ENCODE results near the gene SLC13A3.

SLC13A3 gene

DNA sequence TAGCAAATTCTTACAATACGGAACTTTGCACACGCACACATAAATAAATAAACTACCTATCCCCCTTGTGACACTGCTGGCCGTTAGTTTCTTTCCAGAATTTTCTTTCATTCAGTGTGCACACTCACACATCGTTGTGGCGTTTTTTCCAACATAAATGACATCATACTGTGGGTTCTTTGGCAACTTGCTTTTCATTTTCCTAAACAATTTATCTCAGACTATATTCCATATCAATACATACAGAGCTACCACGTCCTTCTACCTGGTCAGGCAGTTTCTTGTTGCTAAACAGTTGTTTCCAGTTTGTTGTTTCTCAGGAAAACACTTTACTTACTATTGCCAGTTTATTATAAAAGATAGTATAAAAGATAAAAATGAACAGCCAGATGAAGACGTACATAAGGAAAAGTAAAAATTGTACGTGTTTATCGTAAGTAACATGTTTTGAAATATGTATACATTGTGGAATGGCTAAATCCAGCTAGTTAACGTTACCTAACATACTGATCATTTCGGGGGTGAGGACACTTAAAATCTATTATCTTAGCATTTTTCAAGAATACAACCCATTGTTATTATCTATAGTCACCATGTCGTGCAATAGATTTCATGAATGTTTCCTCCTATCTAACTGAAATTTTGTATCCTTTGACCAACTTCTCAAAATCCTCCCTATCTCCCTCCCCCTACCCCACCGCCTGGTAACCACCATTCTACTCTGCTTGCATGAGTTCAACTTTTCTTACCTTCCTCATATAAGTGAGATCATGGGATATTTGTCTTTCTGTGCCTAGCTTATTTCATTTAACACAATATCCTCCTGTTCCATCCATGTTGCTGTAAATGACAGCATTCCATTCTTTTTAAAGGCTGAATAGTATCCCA, 39.2 kb upstream of the SLC13A3 start:
- Histone ChIP-seq H3K27me3 (no peaks in the 10 kb centered on the region), H4K20me1 (peaks cover 36% of the 10 kb centered on the region), H3K4me1 (peaks cover 51% of the 10 kb centered on the region), H3K4me3 (peak overlapping the region; percentile 93; the same call in 1 of the 2 replicates), H3K9me3 (no peaks in the 10 kb centered on the region), H3K27ac (peak overlapping the region; percentile 94), H3K36me3 (peaks cover 21% of the 10 kb centered on the region), H3K9ac (no peak overlapping the region), H3K4me2 (peak overlapping the region; percentile 68)
- TF ChIP-seq Cebpa-rat (IDR thresholded peaks at IDR 0.05): no peak

GRCh38 chr20:46689754-46690085, 38.5 kb upstream of the SLC13A3 start:
- peaks cover 44% of the 10 kb centered on the region for H4K20me1 ChIP-seq
- peaks cover 49% of the 10 kb centered on the region for H3K4me1 ChIP-seq
- peak overlapping the region; percentile 94 for H3K27ac ChIP-seq
- no peaks in the 10 kb centered on the region for H3K27me3 ChIP-seq
- no peaks in the 10 kb centered on the region for H3K9me3 ChIP-seq
- no peak for TF ChIP-seq Cebpa-rat (IDR thresholded peaks at IDR 0.05)
- peaks cover 28% of the 10 kb centered on the region for H3K36me3 ChIP-seq
- H3K4me2 ChIP-seq: peak overlapping the region; percentile 68
- peak overlapping the region; percentile 97; the same call in 1 of the 2 replicates for H3K9ac ChIP-seq
- H3K4me3 ChIP-seq: peak overlapping the region; percentile 93

- H3K9ac ChIP-seq: peak within 1 kb of the TSS; percentile 97
- H3K27ac ChIP-seq: peak within 1 kb of the TSS; percentile 94
- H3K4me1 ChIP-seq: peaks cover 49% of the 10 kb centered on the region
- no peak for TF ChIP-seq Cebpa-rat (IDR thresholded peaks at IDR 0.05)
- H3K27me3 ChIP-seq: no peaks in the 10 kb centered on the region
- H3K36me3 ChIP-seq: peaks cover 33% of the 10 kb centered on the region
- H4K20me1 ChIP-seq: peaks cover 49% of the 10 kb centered on the region
- H3K4me3 ChIP-seq: peak within 1 kb of the TSS; percentile 93
- H3K9me3 ChIP-seq: no peaks in the 10 kb centered on the region
- peak within 1 kb of the TSS; percentile 89 for H3K4me2 ChIP-seq
These were observed 38.0 kb upstream of the SLC13A3 start, which contains the start of gene TP53RK for GRCh38 chr20:46689082-46689753. TSS of gene TP53RK (minus strand) at chr20:46689444. CDS start at chr20:46689414, 30 bp downstream.

DNA sequence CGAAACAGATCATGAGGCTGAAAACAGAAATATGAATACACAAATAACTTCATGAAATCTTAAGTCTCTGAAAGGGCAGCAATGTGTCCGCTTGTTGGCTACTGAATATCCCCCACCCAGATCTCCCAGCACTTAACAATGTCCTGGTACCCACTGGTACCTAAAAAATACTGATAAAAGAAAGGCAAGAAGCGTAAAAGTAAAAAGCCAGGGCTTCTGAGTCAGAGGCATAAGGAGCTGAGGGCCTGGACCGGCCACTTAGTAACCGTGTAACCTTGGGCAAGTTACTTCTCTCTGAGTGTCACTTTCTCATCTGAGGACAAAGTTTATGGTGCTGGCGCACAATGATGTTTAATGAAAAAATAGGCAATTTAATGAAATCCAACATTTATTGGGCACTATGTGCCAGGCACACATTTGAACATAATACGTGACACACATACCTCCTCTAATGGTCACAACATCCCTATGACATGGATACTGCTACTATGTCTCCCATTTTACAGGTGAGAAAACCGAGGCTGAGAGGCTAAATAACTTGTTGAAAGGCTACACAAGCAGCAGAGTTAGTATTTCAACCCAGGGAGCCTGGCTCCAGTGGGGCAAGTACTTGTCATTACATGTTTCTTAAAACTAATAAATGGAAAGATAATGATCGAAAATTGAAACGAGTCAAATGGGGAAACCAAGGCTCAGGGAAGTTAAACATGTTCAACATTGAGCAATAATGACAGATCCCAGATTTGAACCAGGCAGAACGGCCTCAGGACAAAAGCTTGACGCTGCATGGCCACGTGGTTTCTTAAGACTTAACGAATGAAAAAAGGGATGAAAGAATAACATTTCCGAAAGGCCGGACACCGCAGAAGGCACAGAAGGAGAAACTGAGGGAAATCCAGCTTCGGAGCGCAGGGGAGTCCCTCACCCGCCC, 37.2 kb upstream of the SLC13A3 start:
- TF ChIP-seq Cebpa-rat (IDR thresholded peaks at IDR 0.05): no peak
- Histone ChIP-seq H3K9me3 (no peaks in the 10 kb centered on the region), H3K9ac (peak overlapping the region; percentile 97), H4K20me1 (peaks cover 57% of the 10 kb centered on the region), H3K4me3 (peak overlapping the region; percentile 93), H3K4me2 (peak overlapping the region; percentile 89), H3K36me3 (peaks cover 41% of the 10 kb centered on the region), H3K27ac (peak overlapping the region; percentile 94), H3K4me1 (peaks cover 54% of the 10 kb centered on the region), H3K27me3 (no peaks in the 10 kb centered on the region)

DNA sequence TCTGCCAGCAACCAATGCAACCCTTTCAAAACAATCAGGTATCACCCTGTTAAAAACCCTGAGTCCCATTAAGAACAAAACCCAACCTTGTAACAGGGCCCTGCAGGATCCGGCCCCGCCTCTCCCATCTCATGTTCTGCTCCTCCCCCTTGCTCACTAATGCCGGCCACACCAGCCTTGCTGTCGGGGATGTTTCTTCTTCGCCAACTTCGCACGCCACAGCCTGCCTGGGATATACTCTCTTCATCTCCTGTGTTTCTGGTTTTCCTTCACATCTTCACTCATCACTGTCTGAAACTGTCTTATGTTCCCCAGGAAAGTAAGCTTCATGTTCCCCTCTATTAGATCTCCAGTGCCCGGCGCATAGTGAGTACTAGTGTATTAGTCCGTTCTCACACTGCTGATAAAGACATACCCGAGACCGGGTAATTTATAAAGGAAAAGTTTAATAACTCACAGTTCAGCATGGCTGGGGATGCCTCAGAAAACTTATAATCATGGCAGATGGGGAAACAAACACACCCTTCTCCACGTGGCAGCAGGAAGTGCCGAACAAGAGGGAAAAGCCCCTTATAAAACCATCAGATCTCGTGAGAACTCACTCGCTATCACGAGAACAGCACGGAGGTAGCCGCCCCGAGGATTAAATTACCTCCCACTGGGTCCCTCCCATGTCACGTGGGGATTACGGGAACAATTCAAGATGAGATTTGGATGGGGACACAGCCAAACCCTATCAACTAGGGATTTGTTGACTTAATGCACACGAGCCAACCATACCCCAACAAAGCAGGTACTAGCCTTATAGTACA, 32.9 kb upstream of the SLC13A3 start:
- Histone ChIP-seq H3K27ac (no peak overlapping the region), H4K20me1 (peaks cover 99% of the 10 kb centered on the region), H3K9ac (no peak overlapping the region)

DNA sequence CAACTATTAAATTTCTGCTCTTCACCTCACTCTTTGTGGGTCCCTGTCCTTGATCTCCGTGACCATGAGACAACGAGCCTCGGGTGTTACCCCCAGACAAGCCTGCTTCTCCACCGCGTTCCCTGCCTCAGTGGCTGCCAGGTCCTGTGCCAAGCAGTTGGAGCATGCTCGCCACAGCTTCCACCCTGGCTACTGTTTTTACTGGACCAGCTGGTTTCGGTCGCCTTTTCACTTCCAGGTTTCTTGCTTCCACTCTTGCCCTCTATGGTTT, 32.3 kb upstream of the SLC13A3 start:
- no peak overlapping the region for H3K9ac ChIP-seq
- H4K20me1 ChIP-seq: peaks cover 94% of the 10 kb centered on the region
- H3K27ac ChIP-seq: no peak overlapping the region
- no peak for TF ChIP-seq Cebpa-rat (IDR thresholded peaks at IDR 0.05)
- no peak overlapping the region for H3K4me2 ChIP-seq
- H3K9me3 ChIP-seq: no peaks in the 10 kb centered on the region
- peaks cover 53% of the 10 kb centered on the region for H3K4me1 ChIP-seq
- H3K27me3 ChIP-seq: no peaks in the 10 kb centered on the region
- H3K4me3 ChIP-seq: no peak overlapping the region
- H3K36me3 ChIP-seq: peaks cover 58% of the 10 kb centered on the region

More for the DNA sequence above, 32.9 kb upstream of the SLC13A3 start:
- no peaks in the 10 kb centered on the region for H3K27me3 ChIP-seq
- H3K9me3 ChIP-seq: no peaks in the 10 kb centered on the region
- H3K4me3 ChIP-seq: no peak overlapping the region
- TF ChIP-seq Cebpa-rat (IDR thresholded peaks at IDR 0.05): no peak
- peaks cover 53% of the 10 kb centered on the region for H3K4me1 ChIP-seq
- H3K36me3 ChIP-seq: peaks cover 58% of the 10 kb centered on the region
- no peak overlapping the region for H3K4me2 ChIP-seq

DNA sequence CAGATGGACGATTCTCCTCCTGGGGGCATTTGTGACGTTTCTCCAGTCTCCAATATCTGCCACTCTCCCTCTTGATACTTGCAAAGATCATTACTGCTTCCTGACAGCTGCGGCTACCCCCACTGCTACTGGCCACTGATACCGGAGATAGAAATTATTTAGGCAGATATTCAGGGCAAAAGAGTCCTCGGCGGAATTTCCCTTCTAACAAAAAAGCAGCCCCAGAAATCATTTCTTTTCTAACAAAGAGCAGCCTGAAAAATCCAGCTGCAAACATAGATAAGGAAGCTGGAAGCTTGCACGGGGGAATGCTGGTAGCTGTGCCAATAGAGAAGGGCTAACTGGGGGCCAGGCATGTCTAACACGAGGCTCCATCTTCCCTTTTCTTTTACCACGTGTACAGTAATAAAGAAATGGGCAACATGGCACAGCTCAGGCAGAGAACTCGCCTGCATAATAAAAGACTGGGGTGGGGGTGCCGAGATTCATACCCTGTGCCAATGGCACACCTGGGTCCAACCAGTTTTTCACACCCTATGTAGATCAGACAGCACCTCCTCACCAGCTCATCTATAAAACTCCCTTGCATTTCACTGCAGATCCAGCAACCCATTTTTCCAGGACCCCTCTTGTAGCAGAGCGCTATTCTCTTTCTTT, 31.9 kb upstream of the SLC13A3 start:
- H3K36me3 ChIP-seq: peaks cover 58% of the 10 kb centered on the region
- H3K9ac ChIP-seq: no peak overlapping the region
- H3K4me2 ChIP-seq: no peak overlapping the region
- no peak overlapping the region for H3K4me3 ChIP-seq
- peaks cover 52% of the 10 kb centered on the region for H3K4me1 ChIP-seq
- no peaks in the 10 kb centered on the region for H3K27me3 ChIP-seq
- peaks cover 89% of the 10 kb centered on the region for H4K20me1 ChIP-seq
- no peak for TF ChIP-seq Cebpa-rat (IDR thresholded peaks at IDR 0.05)
- H3K27ac ChIP-seq: no peak overlapping the region
- no peaks in the 10 kb centered on the region for H3K9me3 ChIP-seq

DNA sequence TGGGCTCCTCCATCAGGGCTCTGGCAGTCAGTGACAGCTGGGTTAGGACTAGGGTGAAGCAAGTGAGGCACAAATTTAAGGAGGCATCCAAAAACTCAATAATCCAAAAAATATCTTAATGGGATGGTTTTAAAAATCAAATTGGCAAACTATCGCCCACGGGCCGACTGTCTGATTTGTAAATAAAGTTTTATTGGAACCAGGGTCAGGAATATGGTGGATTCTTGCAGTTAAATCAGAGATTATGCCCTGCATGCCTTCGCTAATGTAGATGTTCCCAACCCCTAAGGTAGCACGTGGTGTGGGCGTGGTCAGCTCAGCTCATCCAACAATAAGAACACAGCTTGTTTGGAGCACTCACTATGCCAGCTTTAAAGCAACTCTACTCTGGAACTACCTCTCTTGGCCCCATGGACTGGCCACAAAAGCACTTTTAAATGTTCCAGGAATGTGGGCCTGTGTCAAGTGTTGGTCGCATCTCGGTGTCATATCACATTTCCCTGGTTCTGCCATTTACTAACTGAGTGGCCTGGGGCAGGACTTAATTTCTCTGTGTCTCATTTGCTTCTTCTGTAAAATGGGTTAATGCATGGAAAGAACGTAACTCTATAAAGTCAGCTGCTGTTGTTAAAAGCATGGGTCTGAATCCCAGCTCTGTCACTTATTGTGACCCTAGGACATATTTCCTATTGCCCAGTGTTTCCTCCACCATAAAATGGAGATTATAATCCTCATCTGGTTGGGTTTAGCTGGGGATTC, 31.0 kb upstream of the SLC13A3 start:
- H3K9ac ChIP-seq: no peak overlapping the region
- H3K4me3 ChIP-seq: no peak overlapping the region
- H3K27me3 ChIP-seq: no peaks in the 10 kb centered on the region
- H3K4me1 ChIP-seq: peaks cover 43% of the 10 kb centered on the region
- H3K9me3 ChIP-seq: no peaks in the 10 kb centered on the region
- H3K36me3 ChIP-seq: peaks cover 55% of the 10 kb centered on the region
- H3K27ac ChIP-seq: no peak overlapping the region
- peaks cover 89% of the 10 kb centered on the region for H4K20me1 ChIP-seq
- H3K4me2 ChIP-seq: no peak overlapping the region
- no peak for TF ChIP-seq Cebpa-rat (IDR thresholded peaks at IDR 0.05)
